ENCODE data around the gene POU2F1. TPM values are rescaled to one million over a fixed set of nuclear protein-coding genes. Genes with fewer than 3 reads are reported as not detected.
A peak's percentile ranks its signal among the peaks of the same experiment; 100 is the strongest.

POU2F1 gene
- polyA plus RNA-seq, 1 donor (not counting 4 experiments of a cell fraction or from before 2014, with no cell fraction given) = 3.2 TPM

- Histone ChIP-seq H3K4me1 (ENCODE audit: control insufficient read depth, extremely low read depth, insufficient read depth, low read length) (peaks cover 4% of the 10 kb centered on the region), H3K9ac (ENCODE audit: control insufficient read depth, extremely low read depth, insufficient read depth, low read length) (no peak overlapping the region), H2AFZ (ENCODE audit: control insufficient read depth, low read length) (no peak overlapping the region), H3K27ac (ENCODE audit: control insufficient read depth, insufficient read depth, low read length) (no peak overlapping the region), H3K9me1 (ENCODE audit: control insufficient read depth, extremely low read depth, insufficient read depth, low read length) (no peaks in the 10 kb centered on the region), H3K4me2 (ENCODE audit: control insufficient read depth, extremely low read depth, insufficient read depth, low read depth, low read length) (peak overlapping the region; percentile 4), H3K79me2 (ENCODE audit: control insufficient read depth, insufficient read depth, low read length) (peaks cover 3% of the 10 kb centered on the region), H3K4me3 (ENCODE audit: control insufficient read depth in 2 of 3, extremely low read depth in 1 of 3, insufficient read depth in 2 of 3, low read depth in 1 of 3, low read length in 3 of 3) (no peak overlapping the region), H4K20me1 (ENCODE audit: control insufficient read depth, extremely low read depth, insufficient read depth, low read length) (no peaks in the 10 kb centered on the region), H3K27me3 (ENCODE audit: control insufficient read depth, extremely low read depth, insufficient read depth, low read length) (no peaks in the 10 kb centered on the region), H3K9me3 (ENCODE audit: control insufficient read depth, low read depth, low read length) (no peaks in the 10 kb centered on the region), H3K36me3 (ENCODE audit: control insufficient read depth in 2 of 2, extremely low read depth in 1 of 2, insufficient read depth in 2 of 2, low read length in 2 of 2) (no peaks in the 10 kb centered on the region)
- dilution Hi-C loops (cut with MboI; ENCODE audit: extremely low pct_ligation_motif_present, low sequenced_read_pairs) = no loop called here
- FAIRE-seq (no peak), DNase-seq (ENCODE audit: low read depth, low spot score) (no peak)
- TF ChIP-seq EZH2 (IDR thresholded peaks at IDR 0.05; ENCODE audit: low read length) = no peak
- no peak for TF ChIP-seq CTCF (optimal IDR thresholded peaks at IDR 0.05 in 1 of 3, IDR thresholded peaks at IDR 0.05 in 1 of 3, conservative IDR thresholded peaks at IDR 0.05 in 1 of 3; ENCODE audit: extremely low read depth in 1 of 3, insufficient read depth in 2 of 3, low read length in 3 of 3)
Observed at GRCh38 chr1:167305706-167306277, 85.1 kb downstream of the POU2F1 start.

- Histone ChIP-seq H4K20me1 (ENCODE audit: control insufficient read depth, extremely low read depth, insufficient read depth, low read length) (no peaks in the 10 kb centered on the region), H3K27me3 (ENCODE audit: control insufficient read depth, extremely low read depth, insufficient read depth, low read length) (no peaks in the 10 kb centered on the region), H3K9me3 (ENCODE audit: control insufficient read depth, low read depth, low read length) (no peaks in the 10 kb centered on the region), H3K9me1 (ENCODE audit: control insufficient read depth, extremely low read depth, insufficient read depth, low read length) (no peaks in the 10 kb centered on the region), H3K79me2 (ENCODE audit: control insufficient read depth, insufficient read depth, low read length) (peaks cover 3% of the 10 kb centered on the region), H3K4me2 (ENCODE audit: control insufficient read depth, extremely low read depth, insufficient read depth, low read depth, low read length) (no peak overlapping the region), H3K4me3 (ENCODE audit: control insufficient read depth in 2 of 3, extremely low read depth in 1 of 3, insufficient read depth in 2 of 3, low read depth in 1 of 3, low read length in 3 of 3) (no peak overlapping the region), H2AFZ (ENCODE audit: control insufficient read depth, low read length) (no peak overlapping the region), H3K27ac (ENCODE audit: control insufficient read depth, insufficient read depth, low read length) (no peak overlapping the region), H3K4me1 (ENCODE audit: control insufficient read depth, extremely low read depth, insufficient read depth, low read length) (no peaks in the 10 kb centered on the region), H3K9ac (ENCODE audit: control insufficient read depth, extremely low read depth, insufficient read depth, low read length) (no peak overlapping the region), H3K36me3 (ENCODE audit: control insufficient read depth in 2 of 2, extremely low read depth in 1 of 2, insufficient read depth in 2 of 2, low read length in 2 of 2) (no peaks in the 10 kb centered on the region)
- TF ChIP-seq EZH2 (IDR thresholded peaks at IDR 0.05; ENCODE audit: low read length) (no peak), CTCF (optimal IDR thresholded peaks at IDR 0.05 in 1 of 3, IDR thresholded peaks at IDR 0.05 in 1 of 3, conservative IDR thresholded peaks at IDR 0.05 in 1 of 3; ENCODE audit: extremely low read depth in 1 of 3, insufficient read depth in 2 of 3, low read length in 3 of 3) (no peak)
- DNase-seq (ENCODE audit: low read depth, low spot score) (no peak), FAIRE-seq (no peak)
- dilution Hi-C loops (cut with MboI; ENCODE audit: extremely low pct_ligation_motif_present, low sequenced_read_pairs) = no loop called here
Observed at GRCh38 chr1:167310732-167311131, 90.0 kb downstream of the POU2F1 start.
